H1 (cell line): ENCODE results near the gene PLXNA4. TPM values are rescaled to one million over a fixed set of nuclear protein-coding genes. Genes with fewer than 3 reads are reported as not detected.

Experiments
- CTCF ChIA-PET: fragments of 300-600 bp; sonication (Branson Sonifier 250); formaldehyde crosslinking; loops from one replicate; lab custom pipeline; 2021; ENCODE audit not compliant: partially characterized antibody; lab: Charles Lee
- POLR2A ChIA-PET: fragments of 300-600 bp; sonication (Branson Sonifier 250); formaldehyde crosslinking; loops from one replicate; lab custom pipeline; 2021; ENCODE audit warnings: inconsistent platforms; ENCODE audit not compliant: partially characterized antibody; lab: Charles Lee
- DNase-seq, 2 experiments: peaks; one replicate each; pipeline versions ENCODE4 v3.0.0 to v3.0.0-alpha.2; 2010 to 2022; ENCODE audit warnings: low spot score in 2 of 2, low read depth in 1 of 2, mixed read lengths in 1 of 2
- FAIRE-seq: peaks from 2 replicates; lab custom pipeline; 2011; peaks lifted over from hg19 to GRCh38; lab: Jason Lieb, UNC
- H2AFZ ChIP-seq: 2 replicates; pipeline ENCODE4 v1.8.1; 2012; ENCODE audit warnings: low read length, inconsistent platforms
- H2AK5ac ChIP-seq: 2 replicates; pipeline ENCODE4 v1.6.1; 2013; ENCODE audit warnings: low read depth, low read length
- H2BK120ac ChIP-seq: replicated peaks from 2 replicates; pipeline ENCODE3; 2013; ENCODE audit warnings: low read depth, low read length, inconsistent platforms
- H2BK12ac ChIP-seq: 2 replicates; pipeline ENCODE4 v1.6.1; 2013; ENCODE audit warnings: low read depth, low read length
- H2BK15ac ChIP-seq: 2 replicates; pipeline ENCODE4 v1.6.1; 2013; ENCODE audit warnings: low read length
- H2BK20ac ChIP-seq: 2 replicates; pipeline ENCODE4 v1.6.1; 2013; ENCODE audit warnings: low read length
- H2BK5ac ChIP-seq: 2 replicates; pipeline ENCODE4 v1.6.1; 2013; ENCODE audit warnings: low read depth, low read length
- H3K14ac ChIP-seq: 2 replicates; pipeline ENCODE4 v1.6.1; 2013; ENCODE audit warnings: inconsistent platforms; ENCODE audit not compliant: insufficient read length
- H3K18ac ChIP-seq: 2 replicates; pipeline ENCODE4 v1.6.1; 2013; ENCODE audit warnings: low read length; ENCODE audit errors: extremely low read depth
- H3K23ac ChIP-seq: 2 replicates; pipeline ENCODE4 v1.6.1; 2013; ENCODE audit warnings: inconsistent platforms; ENCODE audit not compliant: insufficient read length
- H3K23me2 ChIP-seq: 2 replicates; pipeline ENCODE4 v1.6.1; 2013; ENCODE audit warnings: low read depth, low read length
- H3K27ac ChIP-seq: 2 replicates; pipeline ENCODE4 v1.6.1; 2011; ENCODE audit warnings: low read depth, low read length, inconsistent platforms
- H3K27me3 ChIP-seq, 4 experiments: replicated peaks in 1 of 4; 1 replicate in 1 of 4; 2 replicates in 3 of 4; pipeline versions ENCODE4 v1.6.1 to v1.8.1; 2011 to 2013; ENCODE audit warnings: low read length in 3 of 4, mild to moderate bottlenecking in 3 of 4, inconsistent platforms in 2 of 4, mixed read lengths in 2 of 4, moderate library complexity in 1 of 4; ENCODE audit not compliant: control insufficient read depth in 3 of 4, insufficient read depth in 3 of 4; ENCODE audit errors: extremely low read depth in 1 of 4
- H3K36me3 ChIP-seq, 4 experiments: 2 replicates each; pipeline versions ENCODE4 v1.6.1 to v1.8.1; 2011 to 2013; ENCODE audit warnings: mild to moderate bottlenecking in 4 of 4, low read length in 3 of 4, moderate library complexity in 2 of 4, control low read depth in 1 of 4, inconsistent platforms in 1 of 4; ENCODE audit not compliant: insufficient read depth in 4 of 4, control insufficient read depth in 2 of 4
- H3K4ac ChIP-seq: replicated peaks from 2 replicates; pipeline ENCODE3; 2013; ENCODE audit warnings: low read length, low read depth, mixed read lengths, inconsistent platforms; ENCODE audit not compliant: insufficient read length
- H3K4me1 ChIP-seq, 4 experiments: replicated peaks in 1 of 4; 1 replicate in 1 of 4; 2 replicates in 3 of 4; pipeline versions ENCODE4 v1.6.1 to v1.8.1; 2011 to 2013; ENCODE audit warnings: low read length in 3 of 4, inconsistent platforms in 2 of 4, mixed read lengths in 1 of 4; ENCODE audit not compliant: insufficient read depth in 4 of 4, control insufficient read depth in 3 of 4
- H3K4me2 ChIP-seq, 2 experiments: 2 replicates each; pipeline versions ENCODE4 v1.6.1 to v1.8.1; 2011 to 2013; ENCODE audit warnings: low read depth in 2 of 2, low read length in 2 of 2, control low read depth in 1 of 2, inconsistent platforms in 1 of 2, mild to moderate bottlenecking in 1 of 2; ENCODE audit not compliant: insufficient read depth in 1 of 2
- H3K4me3 ChIP-seq, 4 experiments: fragments of 200-600, 300-600 bp in 1 of 4; sonication (generic), shearing (Covaris generic), sonication (Bioruptor Twin) in 1 of 4; 2 replicates each; pipeline versions ENCODE4 v1.5.1 to v1.8.1; 2011 to 2016; ENCODE audit warnings: low read length in 4 of 4, low read depth in 3 of 4, control low read depth in 2 of 4, inconsistent platforms in 2 of 4, mild to moderate bottlenecking in 2 of 4, mixed read lengths in 1 of 4, moderate library complexity in 1 of 4; ENCODE audit not compliant: insufficient read depth in 2 of 4; ENCODE audit errors: extremely low read depth in 1 of 4
- H3K56ac ChIP-seq: replicated peaks from 2 replicates; pipeline ENCODE3; 2013; ENCODE audit warnings: low read depth, mild to moderate bottlenecking, mixed read lengths, low read length, inconsistent platforms; ENCODE audit not compliant: insufficient read length
- H3K79me1 ChIP-seq: 2 replicates; pipeline ENCODE4 v1.6.1; 2013; ENCODE audit warnings: low read depth, low read length, control low read depth
- H3K79me2 ChIP-seq, 2 experiments: 2 replicates each; pipeline versions ENCODE4 v1.6.1 to v1.8.1; 2012 to 2013; ENCODE audit warnings: low read length in 2 of 2, mild to moderate bottlenecking in 2 of 2, inconsistent platforms in 1 of 2; ENCODE audit not compliant: insufficient read depth in 2 of 2, control insufficient read depth in 1 of 2
- H3K9ac ChIP-seq, 4 experiments: replicated peaks in 1 of 4; 1 replicate in 1 of 4; 2 replicates in 3 of 4; pipeline versions ENCODE4 v1.6.1 to v1.8.1; 2011 to 2013; ENCODE audit warnings: low read depth in 3 of 4, low read length in 3 of 4, control low read depth in 2 of 4, mild to moderate bottlenecking in 2 of 4, moderate library complexity in 2 of 4, inconsistent platforms in 1 of 4; ENCODE audit errors: extremely low read depth in 1 of 4
- H3K9me3 ChIP-seq, 2 experiments: 2 replicates each; pipeline versions ENCODE4 v1.6.1 to v1.8.1; 2012 to 2013; ENCODE audit warnings: mild to moderate bottlenecking in 2 of 2, moderate library complexity in 2 of 2, control low read depth in 1 of 2, inconsistent platforms in 1 of 2, low read depth in 1 of 2, low read length in 1 of 2, mixed read lengths in 1 of 2; ENCODE audit not compliant: insufficient read depth in 2 of 2
- H4K20me1 ChIP-seq, 2 experiments: replicated peaks in 1 of 2; 2 replicates each; pipeline versions ENCODE3 to v1.8.1; 2011 to 2013; ENCODE audit warnings: inconsistent platforms in 2 of 2, low read length in 2 of 2, mild to moderate bottlenecking in 1 of 2; ENCODE audit not compliant: insufficient read depth in 2 of 2, control insufficient read depth in 1 of 2
- H4K5ac ChIP-seq: 2 replicates; pipeline ENCODE4 v1.6.1; 2013; ENCODE audit warnings: low read length, low read depth, mixed read lengths, inconsistent platforms; ENCODE audit not compliant: insufficient read length
- H4K8ac ChIP-seq: 2 replicates; pipeline ENCODE4 v1.8.0; 2013; ENCODE audit warnings: mild to moderate bottlenecking, moderate library complexity, low read length, inconsistent platforms; ENCODE audit not compliant: insufficient read depth; ENCODE audit errors: extremely low read depth
- H4K91ac ChIP-seq: replicated peaks from 2 replicates; pipeline ENCODE3; 2013; ENCODE audit warnings: low read length, mixed read lengths, inconsistent platforms; ENCODE audit not compliant: insufficient read length
- EZH2 ChIP-seq: fragments of 200-600 bp; sonication (generic); IDR thresholded peaks from 2 replicates; pipeline ENCODE4 v1.7.1; 2012; ENCODE audit warnings: low read depth, mild to moderate bottlenecking, moderate library complexity, low read length, inconsistent platforms; ENCODE audit not compliant: severe bottlenecking
- GABPA ChIP-seq: IDR thresholded peaks from 2 replicates; pipeline ENCODE4 v1.6.1; 2011; ENCODE audit warnings: mild to moderate bottlenecking, low read length, moderate library complexity, borderline replicate concordance; ENCODE audit not compliant: insufficient read depth
- KDM1A ChIP-seq: fragments of 200-600, 300-600 bp; sonication (generic); IDR thresholded peaks from 2 replicates; pipeline ENCODE4 v1.7.1; 2016; ENCODE audit warnings: mild to moderate bottlenecking, low read length, borderline replicate concordance
- NRF1 ChIP-seq: IDR thresholded peaks from 2 replicates; pipeline ENCODE4 v1.6.1; 2011; ENCODE audit warnings: mild to moderate bottlenecking, low read depth, low read length, improper control_type of control experiment
- POU5F1 ChIP-seq: IDR thresholded peaks from 2 replicates; pipeline ENCODE4 v1.6.1; 2011; ENCODE audit warnings: low read depth, mild to moderate bottlenecking, low read length, moderate library complexity
- RXRA ChIP-seq: IDR thresholded peaks from 2 replicates; pipeline ENCODE4 v1.6.1; 2011; ENCODE audit warnings: low read depth, mild to moderate bottlenecking, low read length, moderate library complexity; ENCODE audit not compliant: insufficient read depth
- SP2 ChIP-seq: IDR thresholded peaks from 2 replicates; pipeline ENCODE4 v1.6.1; 2012; ENCODE audit warnings: mild to moderate bottlenecking, low read length, inconsistent platforms
- SRF ChIP-seq: IDR thresholded peaks from 2 replicates; pipeline ENCODE4 v1.6.1; 2011; ENCODE audit warnings: mild to moderate bottlenecking, low read depth, low read length, moderate library complexity
- TAF7 ChIP-seq: optimal IDR thresholded peaks from 2 replicates; pipeline ENCODE3; 2011; ENCODE audit warnings: low read depth, mild to moderate bottlenecking, inconsistent platforms, low read length, moderate library complexity, borderline replicate concordance
- TCF12 ChIP-seq: IDR thresholded peaks from 2 replicates; pipeline ENCODE4 v1.6.1; 2011; ENCODE audit warnings: low read depth, mild to moderate bottlenecking, low read length
- WGBS, 2 experiments: shearing (Covaris generic) in 1 of 2; methylation state at CpG; one replicate each; pipeline versions ENCODE4 v1.1.6 to v1.1.7; 2013 to 2015; ENCODE audit warnings: low lambda C conversion rate in 2 of 2, mixed read lengths in 2 of 2, inconsistent platforms in 1 of 2, low coverage in 1 of 2, missing lambda C conversion rate in 1 of 2; ENCODE audit not compliant: insufficient replicate concordance in 2 of 2, insufficient coverage in 1 of 2, insufficient read length in 1 of 2; ENCODE audit errors: extremely low coverage in 1 of 2, missing lambda C conversion rate in 1 of 2; 5-methylcytosine and 5-hydroxymethylcytosine counted together
- polyA plus RNA-seq, 7 experiments: library from polyadenylated mRNA; depleted of rRNA in 3 of 7; stranded (reverse) in 5 of 7; unstranded in 2 of 7; fragments of >200 nt in 5 of 7; fragments of 200-250 nt in 2 of 7; gene quantifications; 1 replicate in 5 of 7; 2 replicates in 1 of 7; 4 replicates in 1 of 7; pipeline versions ENCODE4 v1.2.1 to v1.2.3, GENCODE V29; 2011 to 2013; ENCODE audit warnings: missing spikeins in 2 of 7, mixed read lengths in 2 of 7
- total RNA-seq: library from RNA; stranded (reverse); fragmentation: NEBNext Ultra II Directional; extraction: Animal tissue kit (Norgen Biotek cat#: 25700); gene quantifications from 2 replicates; pipeline ENCODE4 v1.2.1, GENCODE V29; 2021

PLXNA4 gene
- total and polyA plus RNA-seq, 2 of the 8 experiments (the other 6 are each of a cell fraction or from before 2014, with no cell fraction given) = 0.76 to 0.79 TPM

GRCh38 chr7:132091706-132092105 is 484.6 kb downstream of the PLXNA4 start:
- no peak overlapping the region for H4K5ac ChIP-seq
- WGBS, 2 experiments = 100% methylated on average over 1 of the region's 1 CpG; no CpG with 5 or more reads in 1 of the 2 experiments
- no peak overlapping the region for H4K8ac ChIP-seq
- DNase-seq (no peak), FAIRE-seq (no peak)
- no peaks in the 10 kb centered on the region for H3K23me2 ChIP-seq
- no peak overlapping the region for H2BK120ac ChIP-seq
- H2BK12ac ChIP-seq = no peak overlapping the region
- H4K91ac ChIP-seq = no peak overlapping the region
- H2BK5ac ChIP-seq = no peak overlapping the region
- H3K4me2 ChIP-seq = no peak overlapping the region
- H3K36me3 ChIP-seq = no peaks in the 10 kb centered on the region
- CTCF ChIA-PET = interaction anchor here (0.6 to 1.3 kb wide), 4 partner anchors 8 to 158 kb away, joined by 3 to 4 read pairs (median 4); no protein-coding TSS in a partner anchor
- H2BK20ac ChIP-seq = no peak overlapping the region
- H3K23ac ChIP-seq = no peak overlapping the region
- H3K79me1 ChIP-seq = no peaks in the 10 kb centered on the region
- no peaks in the 10 kb centered on the region for H3K79me2 ChIP-seq
- no peak overlapping the region for H3K14ac ChIP-seq
- no peak overlapping the region for H3K4ac ChIP-seq
- H2AK5ac ChIP-seq = no peak overlapping the region
- H3K27me3 ChIP-seq = no peaks in the 10 kb centered on the region; a peak in 1 of 7 replicates
- TF ChIP-seq SP2 (no peak), TCF12 (no peak), KDM1A (no peak), NRF1 (no peak), GABPA (no peak), POU5F1 (no peak), RXRA (no peak), TAF7 (no peak), SRF (no peak), EZH2 (no peak)
- no peaks in the 10 kb centered on the region; a peak in 1 of 7 replicates for H3K4me1 ChIP-seq
- H3K4me3 ChIP-seq = no peak overlapping the region
- no peaks in the 10 kb centered on the region for H3K9me3 ChIP-seq
- no peak overlapping the region for H2AFZ ChIP-seq
- H3K18ac ChIP-seq = no peak overlapping the region
- POLR2A ChIA-PET = no interaction called here
- no peak overlapping the region for H3K9ac ChIP-seq
- no peak overlapping the region for H3K56ac ChIP-seq
- no peaks in the 10 kb centered on the region for H4K20me1 ChIP-seq
- H3K27ac ChIP-seq = no peak overlapping the region
- H2BK15ac ChIP-seq = no peak overlapping the region
